ENCODE results near the gene NR5A2.
A peak's percentile ranks its signal among the peaks of the same experiment; 100 is the strongest.

Gene NR5A2

GRCh38 chr1:200075522-200075921 lies 48.0 kb downstream of the NR5A2 start:
- DNase-seq: no peak

GRCh38 chr1:200075938-200076546 lies 48.5 kb downstream of the NR5A2 start:
- peak; percentile 84 for DNase-seq

- no peak for DNase-seq
These were observed 51.9 kb downstream of the NR5A2 start for GRCh38 chr1:200079232-200079940.

- no peak for DNase-seq
These were observed 53.9 kb downstream of the NR5A2 start for GRCh38 chr1:200081151-200081968.

- DNase-seq: no peak
These were observed 54.4 kb downstream of the NR5A2 start for GRCh38 chr1:200081969-200082245.

GRCh38 chr1:200082329-200082728 lies 54.8 kb downstream of the NR5A2 start:
- peak; percentile 27 for DNase-seq

- peak; percentile 15 for DNase-seq
These were observed 63.0 kb downstream of the NR5A2 start for GRCh38 chr1:200090252-200091159.

GRCh38 chr1:200095057-200095577 lies 67.6 kb downstream of the NR5A2 start:
- DNase-seq: no peak

- no peak for DNase-seq
These were observed 69.3 kb downstream of the NR5A2 start for GRCh38 chr1:200096774-200097173.

GRCh38 chr1:200099040-200099439 lies 71.5 kb downstream of the NR5A2 start:
- DNase-seq: peak; percentile 14

- DNase-seq: no peak
These were observed 76.6 kb downstream of the NR5A2 start for GRCh38 chr1:200103966-200104583.

- DNase-seq: no peak
These were observed 79.5 kb downstream of the NR5A2 start for GRCh38 chr1:200107004-200107470.

GRCh38 chr1:200108659-200109058 lies 81.1 kb downstream of the NR5A2 start:
- DNase-seq: no peak

GRCh38 chr1:200112290-200112689 lies 84.8 kb downstream of the NR5A2 start:
- peak; percentile 58 for DNase-seq

- no peak for DNase-seq
These were observed 88.0 kb downstream of the NR5A2 start for GRCh38 chr1:200115532-200115931.

GRCh38 chr1:200116324-200116723 lies 88.8 kb downstream of the NR5A2 start:
- DNase-seq: no peak

- no peak for DNase-seq
These were observed 91.4 kb downstream of the NR5A2 start for GRCh38 chr1:200118779-200119505.

- no peak for DNase-seq
These were observed 93.9 kb downstream of the NR5A2 start for GRCh38 chr1:200121421-200121820.

- no peak for DNase-seq
These were observed 96.8 kb downstream of the NR5A2 start for GRCh38 chr1:200124309-200124708.

- DNase-seq: no peak
These were observed 100.6 kb downstream of the NR5A2 start for GRCh38 chr1:200128081-200128480.
